Right atrium auricular region (tissue), 2 donors: ENCODE results near the gene PCSK6. TPM values are rescaled to one million over a fixed set of nuclear protein-coding genes. Genes with fewer than 3 reads are reported as not detected.

Source experiments
- DNase-seq: peaks from one replicate; pipeline ENCODE4 v3.0.0-alpha.2; 2019; ENCODE audit warnings: low spot score
- H3K27ac ChIP-seq, 2 donors: fragments of 200-600 bp; sonication (generic); 1 replicate in 1 of 2; 2 replicates in 1 of 2; pipeline ENCODE4 v1.5.1; 2016 to 2019
- H3K27me3 ChIP-seq, 2 donors: fragments of 200-600 bp; sonication (generic); one replicate each; pipeline versions ENCODE4 v1.5.1 to v1.6.0; 2017 to 2019
- H3K36me3 ChIP-seq: fragments of 200-600 bp; sonication (generic); one replicate; pipeline ENCODE4 v1.5.1; 2016
- H3K4me1 ChIP-seq, 2 donors: fragments of 200-600 bp; sonication (generic); one replicate each; pipeline versions ENCODE4 v1.5.1 to v1.6.0; 2017 to 2019
- H3K4me3 ChIP-seq, 2 donors: fragments of 200-600 bp; sonication (generic); 1 replicate in 1 of 2; 2 replicates in 1 of 2; pipeline ENCODE4 v1.5.1; 2017 to 2019; ENCODE audit warnings: mild to moderate bottlenecking in 1 of 2, moderate library complexity in 1 of 2
- H3K9me3 ChIP-seq, 2 donors: fragments of 200-600 bp; sonication (generic); one replicate each; pipeline ENCODE4 v1.5.1; 2019
- total RNA-seq, 2 donors: library from RNA; depleted of rRNA; stranded (reverse); fragments of >200 nt; gene quantifications; one replicate each; pipeline ENCODE4 v1.1.0, GENCODE V29; 2016
- TF ChIP-seq, protein P1 (sequence below), 2 donors: fragments of 200-600 bp; sonication (generic); IDR thresholded peaks; one replicate each; pipeline ENCODE4 v1.5.1; 2019; ENCODE audit warnings: antibody characterized with exemption in 2 of 2

The PCSK6 gene
- total RNA-seq, 2 donors from 2014 or later: 14.4 to 19.9 TPM

GRCh38 chr15:101444807-101445508, 44.5 kb downstream of the PCSK6 start:
- Histone ChIP-seq H3K27ac (peak overlapping the region; percentile 41 to 66), H3K36me3 (no peaks in the 10 kb centered on the region), H3K4me1 (peaks cover 0 to 25% of the 10 kb centered on the region in 2 donors), H3K4me3 (no peak overlapping the region), H3K27me3 (no peaks in the 10 kb centered on the region), H3K9me3 (no peaks in the 10 kb centered on the region)
- TF ChIP-seq, protein P1, sequence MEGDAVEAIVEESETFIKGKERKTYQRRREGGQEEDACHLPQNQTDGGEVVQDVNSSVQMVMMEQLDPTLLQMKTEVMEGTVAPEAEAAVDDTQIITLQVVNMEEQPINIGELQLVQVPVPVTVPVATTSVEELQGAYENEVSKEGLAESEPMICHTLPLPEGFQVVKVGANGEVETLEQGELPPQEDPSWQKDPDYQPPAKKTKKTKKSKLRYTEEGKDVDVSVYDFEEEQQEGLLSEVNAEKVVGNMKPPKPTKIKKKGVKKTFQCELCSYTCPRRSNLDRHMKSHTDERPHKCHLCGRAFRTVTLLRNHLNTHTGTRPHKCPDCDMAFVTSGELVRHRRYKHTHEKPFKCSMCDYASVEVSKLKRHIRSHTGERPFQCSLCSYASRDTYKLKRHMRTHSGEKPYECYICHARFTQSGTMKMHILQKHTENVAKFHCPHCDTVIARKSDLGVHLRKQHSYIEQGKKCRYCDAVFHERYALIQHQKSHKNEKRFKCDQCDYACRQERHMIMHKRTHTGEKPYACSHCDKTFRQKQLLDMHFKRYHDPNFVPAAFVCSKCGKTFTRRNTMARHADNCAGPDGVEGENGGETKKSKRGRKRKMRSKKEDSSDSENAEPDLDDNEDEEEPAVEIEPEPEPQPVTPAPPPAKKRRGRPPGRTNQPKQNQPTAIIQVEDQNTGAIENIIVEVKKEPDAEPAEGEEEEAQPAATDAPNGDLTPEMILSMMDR (IDR thresholded peaks at IDR 0.05): no peak
- DNase-seq: no peak

DNA sequence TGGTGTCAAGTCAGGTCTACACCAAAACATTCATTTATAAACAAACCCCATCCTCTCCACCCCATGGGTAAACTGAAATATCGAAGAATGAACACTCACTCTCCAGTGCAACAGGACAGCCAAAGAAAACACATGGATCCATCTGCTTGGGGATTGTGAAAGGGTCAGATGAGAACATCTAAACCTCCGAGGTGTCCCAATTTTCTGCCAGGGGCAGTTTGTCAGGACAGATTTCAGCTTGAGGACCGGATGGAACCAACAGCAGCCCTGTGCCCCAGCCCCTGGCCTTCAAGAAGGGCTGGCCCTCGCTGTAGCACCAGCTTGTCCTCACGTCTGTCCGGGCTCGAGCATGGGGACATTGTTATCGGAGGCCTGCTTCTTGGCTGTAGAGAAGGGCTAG, 45.5 kb downstream of the PCSK6 start:
- DNase-seq: no peak
- H3K27ac ChIP-seq: peak overlapping the region; percentile 41 to 66
- TF ChIP-seq, protein P1 (IDR thresholded peaks at IDR 0.05): no peak

DNA sequence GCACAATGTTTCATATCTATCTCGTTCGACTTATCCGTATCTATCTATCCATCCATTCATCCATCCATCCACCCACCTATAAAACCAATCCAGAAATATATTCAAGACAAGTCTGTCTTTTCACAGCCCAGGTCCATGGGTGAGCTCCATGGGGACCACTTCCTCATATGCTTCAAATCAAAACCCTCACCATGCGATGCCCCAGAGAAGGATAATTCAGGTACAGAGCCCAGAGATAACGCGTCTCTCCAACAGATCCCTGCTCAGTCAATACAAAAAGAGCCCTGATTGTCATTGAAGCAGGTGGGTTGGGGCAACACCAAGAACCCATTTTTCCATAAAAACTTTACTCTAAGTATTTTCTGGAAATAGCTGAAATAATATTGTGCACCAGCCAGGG, 47.2 kb downstream of the PCSK6 start:
- Histone ChIP-seq H3K9me3 (no peaks in the 10 kb centered on the region), H3K27ac (peak overlapping the region in 1 of 2 donors; percentile 27), H3K4me3 (no peak overlapping the region), H3K36me3 (no peaks in the 10 kb centered on the region), H3K4me1 (peaks cover 0 to 34% of the 10 kb centered on the region in 2 donors), H3K27me3 (no peaks in the 10 kb centered on the region)
- TF ChIP-seq, protein P1 (IDR thresholded peaks at IDR 0.05): no peak
- DNase-seq: peak; percentile 40

More for the DNA sequence above, 45.5 kb downstream of the PCSK6 start:
- Histone ChIP-seq H3K4me1 (peaks cover 0 to 30% of the 10 kb centered on the region in 2 donors), H3K9me3 (no peaks in the 10 kb centered on the region), H3K36me3 (no peaks in the 10 kb centered on the region), H3K4me3 (no peak overlapping the region), H3K27me3 (no peaks in the 10 kb centered on the region)

DNA sequence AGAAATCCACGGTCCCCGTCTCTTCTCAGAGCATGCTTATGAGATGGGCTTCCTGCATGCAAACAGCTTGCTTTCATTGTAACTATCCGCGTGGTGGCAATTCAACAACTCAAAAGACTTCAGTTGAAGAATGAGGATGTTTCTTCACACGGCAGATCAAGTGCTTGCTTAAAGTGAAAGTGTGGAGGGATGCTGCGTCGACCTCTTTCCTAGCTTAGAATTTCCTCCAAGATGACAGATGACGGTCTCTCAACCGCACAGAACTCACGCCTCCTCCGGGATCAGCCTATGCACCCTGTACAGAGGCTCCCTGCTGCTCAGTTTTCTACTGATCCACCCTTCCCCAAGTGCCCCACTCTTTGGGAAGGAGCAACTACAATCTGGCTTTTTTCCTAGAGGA, 47.8 kb downstream of the PCSK6 start:
- Histone ChIP-seq H3K27me3 (no peaks in the 10 kb centered on the region), H3K4me3 (no peak overlapping the region), H3K27ac (peak overlapping the region in 1 of 2 donors; percentile 27), H3K36me3 (no peaks in the 10 kb centered on the region), H3K9me3 (no peaks in the 10 kb centered on the region), H3K4me1 (peaks cover 0 to 30% of the 10 kb centered on the region in 2 donors)
- TF ChIP-seq, protein P1 (IDR thresholded peaks at IDR 0.05): no peak
- DNase-seq: peak; percentile 52

DNA sequence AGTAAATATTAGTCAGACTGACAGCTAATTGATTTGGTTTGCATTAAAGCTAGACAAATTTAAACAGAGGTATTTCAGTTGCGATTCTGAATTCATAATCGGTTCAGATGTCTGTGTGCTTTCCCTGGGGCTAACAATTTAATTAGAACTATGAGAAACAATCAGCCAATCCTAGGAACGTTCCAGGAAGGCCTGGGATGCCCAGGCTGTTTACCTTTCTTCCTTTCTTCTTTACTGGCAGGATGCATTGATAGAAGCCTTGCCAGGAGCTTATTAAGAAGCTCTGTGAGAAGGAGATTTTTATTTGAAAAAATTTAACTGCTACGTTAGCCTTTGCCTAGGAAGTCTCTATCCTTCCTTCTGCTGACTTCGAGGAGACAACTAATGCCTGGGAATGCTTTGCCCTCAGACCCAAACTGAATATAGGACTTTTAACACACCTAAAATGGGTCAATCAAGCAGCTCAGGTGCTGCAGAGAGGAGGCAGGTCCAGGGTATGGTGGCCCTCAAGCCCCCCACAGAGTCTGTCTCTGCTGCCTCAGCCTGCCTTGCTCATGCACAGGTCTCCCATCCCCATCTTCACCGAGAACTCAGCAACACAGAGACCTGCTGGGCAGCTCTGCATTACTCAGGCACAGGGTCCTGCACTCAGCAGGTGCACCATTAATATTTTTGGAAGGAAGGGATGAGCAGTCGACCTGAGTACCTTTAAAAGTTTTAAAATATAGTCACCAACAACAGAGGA, 48.5 kb downstream of the PCSK6 start:
- H3K9me3 ChIP-seq: no peaks in the 10 kb centered on the region
- no peaks in the 10 kb centered on the region for H3K36me3 ChIP-seq
- peaks cover 0 to 23% of the 10 kb centered on the region in 2 donors for H3K4me1 ChIP-seq
- TF ChIP-seq, protein P1 (IDR thresholded peaks at IDR 0.05): no peak
- H3K4me3 ChIP-seq: no peak overlapping the region
- peak; percentile 55 for DNase-seq
- H3K27me3 ChIP-seq: no peaks in the 10 kb centered on the region
- peak overlapping the region; percentile 51 to 61 for H3K27ac ChIP-seq
